HG03066 (cell line): Measurements from ENCODE around the gene GNPTAB.
"Not testable (repeated sequence)": the region's sequence is repeated elsewhere in the genome, so short reads cannot be mapped to it uniquely, and the experiment has no call there.

Source experiments
- ATAC-seq: cut with Tn5 transposase; IDR thresholded peaks from one replicate; pipeline ENCODE4 v1.9.1; 2021; ENCODE audit warnings: low read depth; ENCODE audit not compliant: unreplicated experiment

The GNPTAB gene

DNA sequence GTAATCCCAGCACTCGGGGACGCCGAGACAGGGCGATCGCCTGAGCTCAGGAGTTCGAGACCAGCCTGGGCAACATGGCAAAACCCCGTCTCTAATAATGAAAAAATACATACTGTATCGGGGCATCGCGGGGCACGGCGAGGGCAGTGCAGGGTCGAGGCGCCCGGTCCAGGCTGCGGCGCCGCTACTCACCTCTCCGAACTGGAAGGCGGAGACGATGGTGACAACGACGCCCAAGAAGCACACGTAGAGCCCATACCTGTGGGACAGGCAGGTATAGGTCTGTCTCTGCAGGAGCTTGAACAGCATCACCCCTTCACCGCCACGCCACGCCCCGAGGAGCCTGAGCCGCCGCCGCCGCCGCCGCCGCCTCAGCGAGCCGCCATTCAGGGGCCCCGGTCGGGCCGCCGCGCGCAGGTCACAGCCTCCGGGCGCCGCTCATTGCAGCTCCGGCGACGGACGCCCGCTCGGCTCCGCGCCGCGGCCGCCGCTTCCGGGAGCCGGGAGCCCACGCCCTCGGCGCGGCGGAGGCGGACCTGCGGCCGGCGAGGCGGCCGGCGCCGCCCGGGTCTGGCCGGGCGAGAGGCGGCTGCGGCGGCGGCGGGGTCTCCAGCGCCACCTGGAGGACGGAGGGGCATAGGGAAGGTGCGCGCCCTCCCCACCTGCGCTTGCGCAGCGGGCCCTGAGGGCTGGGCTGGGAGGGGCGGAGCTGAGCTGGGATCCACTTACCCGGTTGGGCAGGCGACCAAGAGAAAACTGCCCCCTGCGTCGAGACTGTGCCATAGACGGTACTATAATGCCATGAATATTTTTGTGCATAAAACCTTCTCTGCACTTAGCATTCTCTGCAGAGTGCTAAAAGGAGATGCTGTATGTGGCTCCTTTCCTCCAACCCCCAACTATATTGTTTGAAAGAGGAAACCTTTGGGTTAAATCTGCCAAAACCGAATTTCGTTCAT lies at the start of gene GNPTAB:
Gene GNPTAB (minus strand): TSS at position 593 of the 959 bp plus-strand sequence. CDS start 284 bp downstream, at position 309.
- ATAC-seq, result peak; percentile 87

DNA sequence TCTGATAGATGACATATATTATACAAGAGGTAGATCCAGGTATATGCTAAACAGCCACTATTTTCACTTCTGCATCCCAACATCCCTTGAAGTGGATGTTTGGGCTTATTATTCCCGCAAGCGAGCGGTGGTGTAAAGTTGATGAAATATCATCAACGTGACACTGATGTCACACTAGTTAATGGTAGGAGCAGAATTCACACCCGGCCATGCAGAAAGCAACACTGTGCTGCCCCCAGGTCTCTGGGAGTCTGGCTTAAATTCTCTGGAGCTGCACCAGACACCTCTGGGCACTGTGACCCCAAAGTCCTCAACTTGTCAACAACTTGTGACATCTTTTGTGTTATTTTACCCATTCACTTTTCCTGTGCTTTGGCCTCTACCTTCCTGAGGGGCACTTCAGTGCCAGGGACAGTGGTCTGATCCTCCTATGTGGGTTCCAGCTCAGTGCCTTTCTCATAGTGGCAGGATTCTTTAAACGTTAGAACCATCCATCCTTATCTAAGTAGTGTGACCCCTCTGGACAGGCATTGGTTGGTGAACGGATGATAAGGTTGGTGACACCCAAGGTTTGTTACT lies 47.6 kb upstream of the GNPTAB start:
- no peak for ATAC-seq

DNA sequence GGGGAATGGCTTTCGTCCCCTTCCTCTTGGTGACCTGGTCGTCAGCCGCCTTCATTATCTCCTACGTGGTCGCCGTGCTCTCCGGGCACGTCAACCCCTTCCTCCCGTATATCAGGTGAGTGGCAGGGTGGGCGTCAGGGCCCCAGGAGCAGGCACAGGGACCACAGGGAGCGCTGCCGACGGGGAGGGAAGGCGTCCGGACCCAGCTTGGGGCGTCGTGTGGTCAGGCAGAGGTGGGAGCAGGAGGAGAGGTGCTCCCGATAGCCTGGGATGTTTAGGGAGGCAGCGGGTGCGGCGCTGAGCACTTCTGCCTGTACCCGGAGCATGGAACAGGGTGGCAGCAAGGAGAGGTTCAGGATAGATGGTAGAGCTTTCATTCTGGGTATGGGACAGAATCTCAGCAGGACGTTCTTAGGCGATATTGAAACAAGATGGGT lies 47.1 kb upstream of the GNPTAB start:
- peak; percentile 11 for ATAC-seq

DNA sequence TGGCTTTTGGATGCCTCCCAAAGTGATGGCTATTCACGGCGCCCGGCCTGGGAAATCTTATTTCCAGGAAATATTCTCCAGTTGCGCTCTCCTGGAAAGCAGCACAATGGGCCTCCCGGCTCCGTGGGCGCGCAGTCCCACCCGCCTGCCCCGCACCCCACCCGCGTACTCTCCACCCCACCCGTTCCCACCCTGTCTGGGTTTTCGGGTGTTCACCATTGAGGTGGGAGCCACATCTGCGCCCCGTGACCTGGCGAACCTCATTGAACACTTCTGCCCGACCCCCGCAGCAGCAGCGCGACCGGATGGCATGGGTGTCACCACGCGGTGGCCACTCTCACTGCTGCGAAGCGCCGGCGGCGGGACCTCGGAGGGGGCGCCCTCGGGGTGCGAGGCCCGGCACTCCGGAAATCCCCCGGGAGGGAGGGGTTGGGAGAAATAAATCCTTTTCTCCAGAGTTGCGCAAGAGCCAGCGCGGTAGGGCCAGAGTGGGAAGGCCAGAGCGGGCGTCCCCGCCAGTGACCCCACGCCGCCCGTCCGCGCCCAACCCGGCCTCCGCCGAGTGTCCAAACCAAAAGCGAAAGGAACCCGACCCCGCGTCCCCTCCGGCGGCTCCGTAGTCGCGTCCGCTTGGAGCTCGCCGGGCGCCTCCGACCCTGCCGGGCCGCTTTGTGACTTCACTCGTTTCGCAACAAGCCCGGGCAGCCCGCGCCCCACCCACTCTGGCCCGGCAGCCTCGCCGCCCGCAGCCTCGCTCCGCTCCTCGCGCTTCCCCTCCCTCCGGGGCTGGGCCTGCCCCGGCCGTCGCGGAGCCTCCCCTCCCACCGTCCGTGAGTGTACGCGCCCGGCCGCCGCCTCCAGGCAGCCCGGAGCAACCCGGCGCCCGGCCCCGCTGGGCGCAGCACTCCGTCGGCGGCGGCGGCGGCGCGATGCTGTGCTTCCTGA lies 46.4 kb upstream of the GNPTAB start, which contains the start of gene DRAM1:
Gene DRAM1 (plus strand): TSS at position 720 of the 945 bp plus-strand sequence. CDS start 210 bp downstream, at position 930.
- ATAC-seq, result peak; percentile 85

DNA sequence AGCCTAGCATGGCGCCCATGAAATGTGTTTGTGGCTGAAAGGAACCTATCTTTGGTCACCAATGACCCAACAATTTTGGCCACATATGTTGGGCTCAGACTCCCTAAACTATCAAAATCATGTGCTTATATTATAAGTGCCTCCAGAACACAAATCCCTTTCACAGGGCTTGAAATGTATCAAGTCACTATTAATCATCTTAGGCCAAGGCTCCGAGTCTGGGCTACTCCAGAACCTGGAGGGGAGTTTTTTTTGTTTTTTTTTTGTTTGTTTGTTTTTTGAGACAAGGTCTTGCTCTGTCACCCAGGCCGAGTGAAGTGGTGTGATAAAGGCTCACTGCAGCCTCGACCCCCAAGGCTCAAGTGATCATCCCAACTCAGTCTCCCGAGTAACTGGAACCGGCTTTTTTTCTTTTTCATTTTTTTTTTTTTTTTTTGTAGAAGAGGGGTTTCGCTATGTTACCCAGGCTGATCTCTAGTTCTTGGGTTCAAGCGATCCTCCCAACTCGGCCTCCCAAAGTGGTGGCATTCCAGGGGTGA lies 45.6 kb upstream of the GNPTAB start:
- ATAC-seq, result no peak

DNA sequence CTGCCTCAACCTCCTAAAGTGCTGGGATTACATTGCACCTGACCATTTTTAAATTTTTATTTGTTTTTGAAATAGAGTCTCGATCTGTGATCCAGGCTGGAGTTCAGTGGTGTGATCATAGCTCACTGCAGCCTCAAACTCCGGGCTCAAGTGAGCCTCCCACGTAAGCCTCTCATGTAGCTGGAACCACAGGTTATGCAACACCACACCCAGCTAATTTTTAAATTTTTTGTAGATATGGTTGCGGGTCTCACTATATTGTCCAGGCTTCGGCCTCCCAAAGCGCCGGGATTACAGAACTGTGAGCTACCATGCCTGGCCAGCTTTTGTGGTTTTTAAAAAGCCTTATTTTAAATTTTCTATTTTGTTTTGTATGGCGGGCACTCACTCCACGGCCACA lies 44.4 kb upstream of the GNPTAB start:
- ATAC-seq, result no peak

DNA sequence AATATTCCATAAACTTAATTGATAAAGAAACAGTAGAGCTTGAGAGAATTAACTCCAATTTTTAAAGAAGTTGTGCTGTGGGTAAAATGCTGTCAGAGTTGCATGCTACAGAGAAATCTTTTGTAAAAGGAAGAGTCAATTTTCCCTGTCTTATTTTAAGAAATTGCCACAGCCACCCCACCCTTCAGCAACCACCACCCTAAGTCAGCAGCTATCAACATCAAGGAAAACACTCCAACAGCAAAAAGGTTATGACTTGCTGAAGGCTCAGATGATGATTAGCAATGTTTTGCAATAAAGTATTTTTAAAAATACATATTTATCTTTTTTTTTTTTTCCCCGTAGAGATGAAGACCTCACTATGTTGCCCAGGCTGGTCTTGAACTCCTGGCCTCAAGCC lies 40.2 kb upstream of the GNPTAB start:
- ATAC-seq, result no peak

DNA sequence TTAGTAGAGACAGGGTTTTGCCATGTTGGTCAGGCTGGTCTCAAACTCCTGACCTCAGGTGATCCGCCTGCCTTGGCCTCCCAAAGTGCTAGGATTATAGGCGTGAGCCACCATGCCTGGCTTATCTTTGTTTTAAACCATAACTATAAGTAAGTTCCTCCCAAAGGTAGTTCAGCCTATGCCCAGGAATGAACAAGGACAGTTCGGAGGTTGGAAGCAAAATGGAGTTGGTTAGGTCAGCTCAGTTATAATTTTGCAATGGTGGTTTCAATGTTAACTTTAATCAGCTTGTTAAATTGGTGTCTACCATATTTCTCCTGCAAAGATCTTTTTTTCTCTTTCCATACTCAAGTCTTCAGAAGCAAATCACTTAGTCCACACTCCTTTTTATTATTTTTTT lies 36.9 kb upstream of the GNPTAB start:
- not testable (repeated sequence) for ATAC-seq

DNA sequence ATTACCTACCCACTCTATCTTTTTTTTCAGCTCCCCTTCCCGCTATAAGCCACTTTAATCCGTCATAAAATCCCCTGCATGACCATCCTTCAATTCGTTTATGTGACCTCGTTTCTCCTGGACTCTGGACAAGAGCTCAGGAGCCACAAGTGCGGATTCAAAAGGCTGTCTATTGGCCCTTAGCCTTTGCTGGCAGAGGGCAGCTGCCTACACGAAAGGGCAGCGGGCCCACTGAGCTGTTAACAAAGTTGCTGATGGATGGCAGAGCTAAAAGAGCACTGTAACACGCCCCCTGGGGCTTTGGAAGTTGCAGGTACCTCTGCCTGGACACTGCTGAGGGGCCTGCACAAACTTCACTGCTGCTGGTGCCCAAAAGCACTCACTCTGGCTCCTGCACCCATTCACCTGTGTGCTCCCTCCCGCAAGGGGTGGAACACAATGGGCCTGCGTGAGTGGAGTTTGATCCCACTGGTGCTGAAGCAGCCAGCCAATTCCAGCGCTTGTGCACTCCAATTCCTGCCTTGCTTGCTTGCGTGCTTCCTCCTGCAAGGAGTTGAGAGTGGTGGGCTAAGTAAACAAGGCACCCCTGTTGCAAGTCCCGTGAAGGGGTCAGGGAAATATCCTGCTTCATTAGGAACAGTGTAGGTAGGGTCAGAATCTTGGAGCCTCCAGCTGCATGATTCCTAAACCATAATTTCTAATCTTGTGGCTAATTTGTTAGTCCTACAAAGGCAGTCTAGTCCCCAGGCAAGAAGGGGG lies 36.0 kb upstream of the GNPTAB start:
- no peak for ATAC-seq

DNA sequence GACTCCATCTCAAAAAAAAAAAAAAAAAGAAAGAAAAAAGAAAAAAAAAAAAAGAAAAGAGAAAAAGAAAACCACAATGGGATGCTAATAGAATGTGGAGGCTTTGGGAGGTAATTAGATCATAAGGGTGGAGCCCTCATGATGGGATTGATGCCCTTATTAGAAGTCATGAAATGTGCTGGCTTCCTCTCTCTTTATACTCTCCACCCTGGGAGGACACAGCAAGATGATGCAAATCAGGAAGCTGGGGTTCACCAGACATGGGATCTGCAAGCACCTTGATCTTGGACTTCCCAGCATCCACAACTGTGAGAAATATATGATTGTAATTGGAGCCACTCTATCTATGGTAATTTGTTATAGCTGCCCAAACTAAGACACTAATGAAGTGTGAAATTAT lies 33.2 kb upstream of the GNPTAB start:
- ATAC-seq, result no peak

DNA sequence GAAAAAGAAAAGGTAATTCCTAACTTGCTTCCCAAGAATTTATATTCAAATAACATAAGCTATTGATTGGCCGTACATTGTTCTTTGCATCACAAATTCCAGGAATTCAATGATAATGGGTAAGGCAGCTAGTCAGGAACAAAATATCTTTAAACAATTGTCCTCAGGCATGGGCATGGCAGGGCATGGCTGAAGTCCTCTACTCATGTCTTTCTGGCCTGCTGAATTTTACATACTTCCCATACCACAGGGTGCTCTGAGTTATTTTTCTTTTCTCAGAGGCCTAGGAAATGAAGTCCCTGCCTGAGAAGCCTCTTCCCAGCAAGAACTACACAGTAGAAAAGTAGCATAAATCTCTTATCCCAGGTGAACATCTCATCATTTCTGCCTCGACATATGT lies 31.5 kb upstream of the GNPTAB start:
- ATAC-seq, result no peak

DNA sequence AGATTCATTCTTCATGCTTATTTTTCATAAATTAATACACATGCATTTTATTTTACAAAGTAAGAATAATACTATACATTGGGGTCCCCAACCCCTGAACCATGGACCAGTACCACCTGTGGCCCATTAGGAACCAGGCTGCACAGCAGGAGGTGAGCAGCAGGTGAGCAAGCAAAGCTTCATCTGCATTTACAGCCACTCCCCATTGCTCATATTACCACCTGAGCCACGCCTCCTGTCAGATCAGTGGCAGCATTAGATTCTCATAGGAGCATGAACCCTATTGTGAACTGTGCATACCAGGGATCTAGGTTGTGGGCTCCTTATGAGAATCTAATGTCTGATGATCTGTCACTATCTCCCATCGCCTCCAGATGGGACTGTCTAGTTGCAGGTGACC lies 30.9 kb upstream of the GNPTAB start:
- not testable (repeated sequence) for ATAC-seq

DNA sequence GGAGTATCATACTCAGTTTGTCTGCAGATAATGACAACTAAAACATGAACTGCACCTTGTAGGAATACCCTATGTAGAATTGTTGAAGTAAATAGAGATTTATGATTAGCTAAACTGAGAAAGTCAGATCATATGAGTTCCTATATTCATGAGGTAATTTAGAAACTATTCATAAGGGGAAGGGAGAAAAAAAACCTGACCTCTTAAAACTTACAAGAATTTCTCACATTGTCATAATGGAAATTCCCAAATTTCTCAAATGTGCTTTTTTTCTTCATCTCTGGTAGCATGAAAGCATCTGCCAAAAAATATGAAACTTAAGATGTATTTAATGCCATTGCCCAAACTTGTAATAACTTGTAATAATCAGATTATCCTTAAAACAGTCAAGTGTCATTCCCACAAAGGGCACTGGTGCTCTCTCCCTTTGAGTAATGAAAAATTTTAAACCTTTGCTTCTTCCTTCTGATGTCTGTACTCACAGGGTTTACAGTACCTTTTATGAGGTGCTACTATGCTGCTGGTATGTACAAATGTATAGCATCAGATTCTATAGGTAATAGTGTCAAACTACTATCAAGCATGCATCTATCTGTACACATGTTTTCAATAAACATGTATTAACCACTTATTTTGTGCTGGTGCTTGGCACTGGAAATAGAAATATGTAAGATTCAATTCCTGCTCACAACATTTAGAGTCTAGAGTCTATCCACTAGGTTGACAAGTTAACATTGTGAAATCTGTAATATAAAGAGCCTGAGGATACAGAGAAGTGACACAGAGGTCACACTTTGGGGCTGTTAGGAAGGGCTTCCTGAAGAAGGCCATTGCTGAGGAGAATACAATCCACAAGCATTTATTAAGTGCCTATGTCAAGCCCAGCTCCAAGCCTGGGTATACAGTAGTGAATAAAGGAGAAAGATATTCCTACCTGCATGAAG lies 29.2 kb upstream of the GNPTAB start:
- ATAC-seq, result peak; percentile 41

DNA sequence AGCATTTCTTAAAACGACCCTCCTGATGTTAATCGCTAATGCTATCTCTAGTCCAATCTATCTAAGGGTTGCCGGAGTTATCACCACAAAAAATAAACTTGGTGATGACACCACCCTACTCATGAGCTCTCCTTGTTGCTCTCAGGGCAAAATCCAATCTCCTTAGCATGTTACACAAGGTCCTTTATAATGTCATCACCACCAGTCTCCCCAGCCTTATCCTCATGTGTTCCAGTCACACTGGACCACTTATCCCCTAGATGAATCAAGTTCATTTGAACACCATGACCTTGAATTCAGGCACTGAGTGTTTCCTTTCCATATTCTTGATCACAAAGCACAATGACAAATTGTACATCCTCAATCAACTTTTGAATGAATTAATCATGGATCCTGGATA lies 27.6 kb upstream of the GNPTAB start:
- no peak for ATAC-seq

DNA sequence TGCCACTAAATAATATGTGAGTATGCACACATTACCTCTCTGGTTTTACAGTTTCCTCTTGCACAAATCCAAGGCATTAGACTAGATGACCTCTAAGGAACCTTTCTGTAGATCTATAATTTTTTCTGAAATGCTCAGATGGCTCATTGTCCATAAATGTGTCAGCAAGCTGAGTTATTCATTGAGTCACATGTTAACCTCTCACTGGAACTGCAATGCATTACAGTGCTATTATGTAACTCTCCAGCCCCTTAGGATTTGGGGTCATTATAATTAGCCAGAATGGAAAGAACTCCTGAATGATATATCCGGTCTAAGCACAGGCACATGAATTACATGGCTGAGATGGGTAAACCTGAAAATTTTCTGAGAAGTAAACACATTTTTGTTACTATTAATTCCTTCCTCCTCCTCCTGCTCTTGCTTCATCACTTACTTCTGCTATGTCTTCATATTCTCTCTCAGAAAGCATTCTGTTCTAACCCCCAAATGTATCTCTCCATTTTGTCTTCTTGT lies 26.3 kb upstream of the GNPTAB start:
- peak; percentile 35 for ATAC-seq

DNA sequence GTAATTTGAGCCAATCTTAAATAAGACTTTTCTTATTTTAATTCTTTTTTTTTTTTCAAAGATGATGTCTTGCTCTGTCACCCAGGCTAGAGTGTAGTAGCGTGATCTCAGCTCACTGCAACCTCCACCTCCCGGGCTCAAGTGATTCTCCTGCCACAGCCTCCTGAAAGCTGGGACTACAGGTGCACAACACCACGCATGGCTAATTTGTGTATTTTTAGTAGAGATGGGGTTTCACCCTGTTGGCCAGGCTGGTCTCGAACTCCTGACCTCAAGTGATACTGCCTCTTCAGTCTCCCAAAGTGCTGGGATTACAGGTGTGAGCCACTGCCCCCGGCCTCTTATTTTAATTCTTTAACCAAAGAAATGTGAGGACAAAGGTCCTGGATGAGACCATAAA lies 25.9 kb upstream of the GNPTAB start:
- ATAC-seq, result peak; percentile 18

DNA sequence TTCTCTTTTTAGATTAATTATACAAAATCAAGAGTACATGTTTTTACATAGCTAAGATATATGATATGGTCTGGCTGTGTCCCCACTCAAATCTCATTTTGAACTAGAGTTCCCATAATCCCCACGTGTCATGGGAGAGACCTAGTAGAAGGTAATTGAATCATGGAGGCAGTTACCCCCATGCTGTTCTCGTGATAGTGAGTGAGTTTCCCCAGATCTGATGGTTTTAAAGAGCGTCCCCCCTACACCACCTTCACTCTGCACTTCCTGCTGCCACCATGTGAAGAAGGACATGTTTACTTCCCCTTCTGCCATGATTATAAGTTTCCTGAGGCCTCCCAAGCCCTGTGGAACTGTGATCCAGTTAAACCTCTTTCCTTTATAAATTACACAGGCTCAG lies 25.2 kb upstream of the GNPTAB start:
- no peak for ATAC-seq

DNA sequence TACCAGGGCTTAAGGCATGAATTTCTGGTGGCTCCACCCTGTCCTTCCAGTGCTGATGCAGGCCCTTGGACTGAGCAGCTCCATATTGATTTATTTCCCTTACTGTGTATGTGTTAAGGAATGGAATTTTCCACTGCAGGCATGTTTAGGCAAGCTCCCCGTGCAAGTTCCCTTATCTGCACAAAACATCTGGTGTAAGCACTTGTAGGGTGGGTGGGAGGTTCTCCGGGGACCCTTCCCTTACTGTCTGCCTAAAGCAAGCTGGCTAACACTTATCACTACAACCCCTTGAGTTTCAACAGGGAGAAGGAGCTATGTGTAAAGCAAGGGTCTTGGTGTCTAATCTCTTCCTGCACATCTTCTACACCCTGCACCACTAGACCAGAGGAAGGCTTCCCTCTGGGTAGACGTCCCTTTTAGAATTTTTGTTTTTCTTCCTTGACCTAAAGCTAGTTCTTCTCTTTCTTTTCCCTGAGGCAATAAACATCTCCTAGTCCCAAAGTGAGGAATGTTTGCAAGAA lies 24.7 kb upstream of the GNPTAB start:
- ATAC-seq, result no peak
